Stimulated activated CD4-positive, alpha-beta T cell treated with anti-CD3 and anti-CD28 coated beads, Interleukin-1b, Interleukin-23, amount 100 ng/mL, for 1 hour (primary cell): Measurements from ENCODE around the gene SLC16A8.
"Not testable (repeated sequence)": the region's sequence is repeated elsewhere in the genome, so short reads cannot be mapped to it uniquely, and the experiment has no call there.

Experiments
- DNase-seq, 2 donors: peaks; one replicate each; pipeline ENCODE4 v3.0.0-alpha.2; 2020; ENCODE audit warnings: low read depth in 2 of 2

SLC16A8 gene, protein sequence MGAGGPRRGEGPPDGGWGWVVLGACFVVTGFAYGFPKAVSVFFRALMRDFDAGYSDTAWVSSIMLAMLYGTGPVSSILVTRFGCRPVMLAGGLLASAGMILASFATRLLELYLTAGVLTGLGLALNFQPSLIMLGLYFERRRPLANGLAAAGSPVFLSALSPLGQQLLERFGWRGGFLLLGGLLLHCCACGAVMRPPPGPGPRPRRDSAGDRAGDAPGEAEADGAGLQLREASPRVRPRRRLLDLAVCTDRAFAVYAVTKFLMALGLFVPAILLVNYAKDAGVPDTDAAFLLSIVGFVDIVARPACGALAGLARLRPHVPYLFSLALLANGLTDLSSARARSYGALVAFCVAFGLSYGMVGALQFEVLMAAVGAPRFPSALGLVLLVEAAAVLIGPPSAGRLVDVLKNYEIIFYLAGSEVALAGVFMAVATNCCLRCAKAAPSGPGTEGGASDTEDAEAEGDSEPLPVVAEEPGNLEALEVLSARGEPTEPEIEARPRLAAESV

DNA sequence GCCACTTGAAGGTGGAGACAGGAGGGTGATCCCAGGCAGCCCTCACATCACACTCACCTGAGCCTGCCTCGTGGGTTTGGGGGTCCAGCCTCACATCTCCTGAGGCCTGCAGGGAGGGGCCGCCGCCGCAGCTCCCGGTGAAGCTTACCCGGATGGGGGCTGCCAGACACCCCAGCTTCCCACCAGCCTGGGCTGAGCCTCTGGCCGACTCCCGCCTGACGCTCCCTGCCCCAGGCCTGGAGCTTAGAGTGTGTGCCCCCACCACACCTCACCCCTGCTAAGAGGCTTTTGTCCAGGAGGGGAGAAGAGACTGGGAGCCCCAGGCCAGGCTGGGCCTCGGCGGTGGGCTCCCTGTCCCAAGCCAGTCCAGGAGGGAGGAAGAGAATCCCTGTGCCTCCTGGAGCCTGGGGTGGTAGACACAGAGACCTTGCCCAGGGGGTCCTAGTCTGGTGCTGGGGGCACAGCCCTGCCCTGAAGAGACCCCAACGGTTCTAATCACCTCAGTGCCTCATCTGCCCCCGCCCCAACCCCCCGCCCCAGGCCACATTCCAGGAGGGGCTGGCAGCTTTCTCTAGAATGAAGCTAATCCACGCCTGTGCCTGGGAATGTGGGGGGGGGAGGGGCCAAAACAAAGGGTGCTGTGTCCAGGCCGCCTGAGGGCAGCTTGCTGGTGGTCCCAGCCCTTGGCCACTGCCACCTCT, at the start of gene SLC16A8:
Gene SLC16A8, minus strand, starts transcription at position 254 of the 701 bp plus-strand sequence. CDS start 1,311 bp downstream, outside the sequence.
- no peak for DNase-seq

DNA sequence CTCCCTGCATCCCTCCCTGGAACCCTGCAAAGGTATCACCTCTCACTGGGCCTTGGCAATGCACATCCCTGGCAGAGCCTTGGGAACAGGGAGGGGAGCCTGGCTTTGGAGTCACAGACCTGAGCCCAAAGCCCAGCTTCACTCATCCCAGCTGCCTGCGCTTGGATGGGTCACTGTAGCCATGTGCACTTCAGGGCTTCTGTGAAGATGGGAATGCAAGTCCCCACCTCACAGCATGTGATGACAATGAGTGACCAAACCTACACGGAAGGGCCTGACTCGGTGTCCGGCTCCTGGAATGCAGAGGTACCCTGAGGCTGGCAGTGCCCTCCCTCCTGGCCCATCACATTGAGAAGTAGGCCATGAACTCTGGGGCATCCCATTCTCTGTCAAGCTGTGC, 49.3 kb upstream of the SLC16A8 start:
- no peak for DNase-seq

DNA sequence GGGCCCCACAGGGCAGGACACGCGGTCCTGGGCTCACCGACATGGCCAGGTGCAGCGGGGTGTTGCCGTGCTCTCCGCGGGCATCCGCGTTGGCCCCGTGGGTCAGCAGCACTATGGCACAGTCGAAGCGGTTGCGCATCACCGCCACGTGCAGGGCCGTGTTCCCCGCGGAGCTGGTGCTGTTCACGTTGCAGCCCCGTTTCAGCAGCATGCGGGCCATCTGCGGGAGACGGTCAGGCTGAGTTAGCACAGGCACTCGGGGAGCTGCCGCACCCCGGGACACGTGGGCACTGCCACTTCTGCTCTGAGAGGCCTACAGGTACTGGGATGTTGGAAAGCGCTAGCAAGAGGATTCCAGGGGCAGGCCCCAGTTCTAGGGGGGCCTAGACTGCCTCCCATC, 48.8 kb upstream of the SLC16A8 start:
- no peak for DNase-seq

DNA sequence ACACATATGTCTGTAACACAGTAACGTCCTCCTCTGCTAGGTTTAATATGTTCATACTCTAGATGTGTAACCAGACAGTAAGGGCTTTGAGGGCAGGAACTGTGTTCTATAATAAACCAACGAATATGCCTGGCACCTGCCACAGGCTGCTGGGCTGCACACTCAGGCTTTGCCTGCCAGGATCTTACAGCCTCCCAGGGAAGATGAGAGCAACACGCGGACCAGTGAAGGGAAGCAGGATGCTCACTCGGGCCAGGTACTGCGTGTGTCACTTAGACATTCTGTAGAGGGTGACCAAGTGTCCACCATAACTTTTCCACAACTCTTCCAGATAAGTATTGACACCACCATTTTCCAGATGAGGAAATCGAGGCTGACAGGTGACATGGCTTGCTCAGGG, 48.2 kb upstream of the SLC16A8 start:
- DNase-seq: no peak

DNA sequence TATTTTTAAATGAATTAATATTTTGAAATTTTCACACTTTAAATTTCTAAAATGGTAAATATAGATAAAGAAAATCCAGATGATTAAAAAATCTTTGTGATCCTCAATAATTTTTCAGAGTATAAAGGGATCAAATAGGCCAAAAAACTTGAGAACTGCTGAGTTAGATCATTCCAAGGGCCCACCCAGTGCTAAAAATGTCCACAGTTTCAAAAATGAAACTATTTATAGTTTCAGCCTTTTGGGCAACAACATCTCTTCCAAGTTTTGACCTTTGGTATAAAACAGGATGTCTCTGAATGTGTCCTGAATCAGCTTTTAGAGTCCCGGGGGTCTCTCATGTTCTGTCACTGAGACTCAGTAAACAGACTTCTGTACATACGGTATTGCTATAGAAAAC, 47.4 kb upstream of the SLC16A8 start:
- no peak for DNase-seq

DNA sequence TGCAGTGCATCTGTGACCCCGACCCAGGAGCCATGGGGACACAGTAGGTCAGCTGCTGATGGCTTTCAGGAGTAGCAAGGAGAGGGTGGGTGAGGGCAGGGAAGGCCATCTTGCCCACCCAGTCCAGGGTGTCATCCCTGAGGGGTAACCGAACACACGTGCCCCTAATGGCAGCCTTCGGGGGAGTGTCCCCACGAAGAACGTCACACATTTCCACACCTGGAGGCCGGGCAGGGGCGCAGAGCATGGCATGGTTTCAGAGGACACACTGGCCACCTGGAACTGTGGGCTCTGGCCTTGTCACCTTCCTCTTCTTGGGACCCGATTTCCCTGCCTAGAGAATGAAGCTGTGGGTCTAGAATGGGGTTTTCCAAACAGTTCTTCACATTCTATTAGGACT, 45.9 kb upstream of the SLC16A8 start:
- no peak for DNase-seq

DNA sequence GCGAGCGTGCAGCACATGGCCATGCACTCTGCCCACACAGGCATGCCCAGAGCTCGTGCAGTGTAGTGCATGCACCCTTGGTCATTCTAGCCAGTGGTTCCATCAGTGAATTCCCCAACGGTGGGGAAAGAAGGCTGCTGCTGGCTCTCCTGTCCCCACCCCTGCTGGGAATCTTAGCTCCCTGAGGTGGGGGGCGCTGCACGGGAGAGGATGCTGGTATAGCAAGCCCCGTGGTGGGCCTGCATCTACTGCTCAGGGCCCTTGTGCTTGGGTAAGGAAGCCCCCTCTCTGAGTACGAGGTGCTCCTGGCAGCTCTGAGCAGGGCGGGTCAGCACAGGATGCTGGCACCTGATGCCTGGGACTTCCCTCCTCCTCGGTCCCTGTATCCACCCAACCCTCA, 45.0 kb upstream of the SLC16A8 start:
- no peak for DNase-seq

DNA sequence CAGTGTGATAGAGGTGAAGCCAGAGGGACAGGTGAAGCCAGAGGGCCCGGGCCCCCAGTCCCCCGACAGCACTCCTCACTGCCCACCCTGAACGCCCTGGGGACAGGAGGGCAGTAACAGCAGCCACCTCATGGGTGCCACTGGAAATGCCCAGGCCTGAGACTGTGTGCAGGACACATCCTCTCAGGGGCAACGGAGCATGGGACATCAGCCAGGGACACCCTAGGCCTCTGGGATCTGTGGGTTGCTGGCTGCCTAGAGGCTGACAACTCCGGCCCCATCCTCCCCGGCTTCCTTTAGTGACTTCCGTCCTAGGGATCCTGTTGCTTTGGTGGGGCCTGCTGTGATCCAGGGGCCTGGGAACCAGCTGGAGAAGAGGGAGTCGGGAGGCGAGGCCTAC, 43.9 kb upstream of the SLC16A8 start:
- no peak for DNase-seq

DNA sequence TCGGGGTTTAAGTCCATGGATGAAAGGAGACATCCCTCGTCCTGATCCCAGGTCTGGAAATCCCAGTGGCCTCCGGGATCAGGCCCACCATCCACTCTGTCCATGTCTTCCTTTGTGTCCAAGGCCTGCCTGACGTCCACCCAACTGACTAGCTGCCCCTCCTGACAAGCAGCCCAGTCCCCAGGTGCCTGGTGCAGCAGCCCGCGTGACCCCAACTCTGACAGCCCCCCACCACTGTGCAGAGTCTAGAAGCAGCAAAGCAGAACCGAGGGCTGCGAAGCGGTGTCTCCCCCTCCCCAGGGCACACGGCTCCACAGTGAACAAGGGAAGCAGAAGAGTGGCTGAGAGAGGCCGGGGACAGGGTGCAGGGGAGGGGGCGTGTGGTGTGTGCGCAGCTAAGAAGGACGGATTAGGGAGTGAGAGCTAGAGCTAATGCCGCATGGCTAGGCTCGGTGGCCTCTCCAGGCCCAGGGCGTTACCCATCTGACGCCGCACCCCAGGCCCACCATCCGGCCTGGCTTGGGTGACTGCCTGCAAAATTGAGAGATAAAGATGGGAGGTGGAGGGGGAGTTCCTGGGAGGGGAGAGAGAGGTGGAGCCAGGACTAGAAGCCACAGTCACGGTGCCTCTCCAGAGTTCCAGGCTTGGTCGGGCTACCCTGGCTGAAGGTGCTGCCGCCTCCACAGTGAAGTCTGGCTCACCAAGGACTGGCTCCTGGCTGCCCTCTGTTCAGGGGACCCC, 43.1 kb upstream of the SLC16A8 start:
- no peak for DNase-seq

DNA sequence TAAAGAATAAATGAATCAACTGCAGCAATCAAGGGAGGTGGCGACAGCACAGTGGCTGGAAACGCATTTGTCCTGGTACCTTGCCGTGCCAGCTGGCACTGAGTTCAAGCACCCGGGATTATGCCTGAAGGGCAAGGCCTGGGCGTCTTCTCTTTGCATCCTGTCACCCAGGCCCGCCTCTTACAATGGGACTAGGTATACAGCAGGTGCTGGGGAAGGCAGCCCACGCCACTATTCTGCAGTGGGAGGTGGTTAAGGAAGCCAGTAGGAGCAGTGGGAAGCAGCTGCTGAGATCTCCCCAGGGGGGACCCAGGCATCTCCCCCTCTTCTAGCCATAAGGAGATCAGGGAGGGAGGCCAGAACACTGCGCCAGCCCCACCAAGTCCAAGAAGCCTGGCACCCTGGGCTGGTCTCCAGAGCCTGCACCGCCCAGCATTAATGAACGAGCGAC, 41.8 kb upstream of the SLC16A8 start:
- no peak for DNase-seq

DNA sequence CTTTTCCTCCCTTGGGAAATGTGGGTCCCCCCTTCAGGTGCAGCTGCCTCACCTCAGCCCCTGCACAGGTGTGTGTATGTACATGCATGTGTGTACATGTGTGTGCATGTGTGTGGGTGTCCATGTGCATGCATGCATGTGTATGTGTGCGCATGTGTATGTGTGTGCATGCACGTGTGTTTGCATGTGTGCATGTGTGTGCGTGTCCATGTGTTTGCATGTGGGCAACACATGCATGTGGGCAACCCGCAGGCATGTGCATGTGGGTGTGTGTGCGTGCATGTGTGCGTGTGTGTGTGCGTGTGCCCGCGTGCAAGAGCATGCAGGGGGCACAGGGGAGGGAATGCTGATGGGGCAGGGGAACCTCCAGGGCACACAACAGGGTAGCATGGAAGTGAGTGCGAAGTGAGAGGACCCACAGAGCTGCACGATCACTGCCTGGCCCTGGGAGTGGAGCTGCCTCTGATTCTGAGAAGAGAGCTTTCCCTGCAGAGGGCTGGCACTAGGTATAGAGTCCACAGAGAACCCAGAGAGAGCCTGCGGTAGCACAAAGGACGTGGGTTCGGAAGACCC, 41.1 kb upstream of the SLC16A8 start:
- no peak for DNase-seq

DNA sequence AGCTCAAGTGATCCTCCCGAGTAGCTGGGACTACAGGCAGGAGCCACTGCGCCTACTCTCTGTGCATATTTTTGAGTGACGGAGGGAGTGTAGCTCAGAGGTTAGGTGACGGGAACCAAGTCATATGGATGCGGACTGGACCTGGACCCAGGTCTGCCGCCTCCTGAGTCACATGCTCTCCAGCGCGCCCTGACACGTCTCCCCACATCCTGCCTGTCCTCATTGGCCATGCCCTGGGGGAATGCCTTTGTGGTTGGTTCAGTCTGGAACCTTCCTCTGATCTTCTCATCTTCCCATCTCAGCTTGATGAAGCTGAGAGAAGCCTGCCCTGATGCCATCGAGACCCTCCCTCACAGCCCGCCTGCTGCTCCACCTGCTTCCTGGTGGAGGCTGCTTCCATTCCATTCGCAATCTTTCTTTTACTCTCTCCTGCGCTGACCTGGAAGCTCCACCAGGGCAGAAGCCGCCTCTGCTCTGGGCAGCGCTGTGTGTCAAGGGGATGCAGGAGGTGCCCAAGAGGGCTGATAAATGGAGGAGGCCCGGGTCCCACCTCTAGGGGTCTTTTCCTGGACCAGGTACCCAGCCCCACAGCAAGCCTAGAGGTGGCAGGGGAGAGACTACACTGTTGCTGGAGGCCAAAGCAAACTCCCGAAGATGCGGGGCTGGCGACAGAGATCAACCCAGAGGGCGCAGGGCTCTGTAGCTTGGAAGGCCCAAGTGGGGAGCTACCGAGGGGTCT, 40.4 kb upstream of the SLC16A8 start:
- DNase-seq: no peak

DNA sequence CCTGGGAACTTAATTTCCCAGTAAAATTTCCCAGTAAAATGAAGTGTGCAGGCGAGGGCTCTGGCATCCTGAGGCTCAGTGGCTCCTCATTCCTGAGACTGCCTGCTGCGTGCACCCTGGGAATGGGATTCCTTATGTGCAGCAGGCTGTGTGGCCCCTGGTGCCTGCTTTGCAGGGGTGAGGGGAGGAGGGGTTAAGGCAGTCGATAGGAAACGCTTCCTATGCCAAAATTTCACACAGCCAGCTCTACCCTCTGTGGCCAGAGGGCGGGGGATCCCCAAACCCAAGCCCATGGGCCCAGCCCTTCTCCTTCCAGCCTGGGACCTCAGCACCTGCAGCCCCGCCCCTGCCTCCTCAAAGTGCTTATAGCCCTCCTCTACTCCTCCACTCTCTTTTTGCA, 38.6 kb upstream of the SLC16A8 start:
- no peak for DNase-seq

DNA sequence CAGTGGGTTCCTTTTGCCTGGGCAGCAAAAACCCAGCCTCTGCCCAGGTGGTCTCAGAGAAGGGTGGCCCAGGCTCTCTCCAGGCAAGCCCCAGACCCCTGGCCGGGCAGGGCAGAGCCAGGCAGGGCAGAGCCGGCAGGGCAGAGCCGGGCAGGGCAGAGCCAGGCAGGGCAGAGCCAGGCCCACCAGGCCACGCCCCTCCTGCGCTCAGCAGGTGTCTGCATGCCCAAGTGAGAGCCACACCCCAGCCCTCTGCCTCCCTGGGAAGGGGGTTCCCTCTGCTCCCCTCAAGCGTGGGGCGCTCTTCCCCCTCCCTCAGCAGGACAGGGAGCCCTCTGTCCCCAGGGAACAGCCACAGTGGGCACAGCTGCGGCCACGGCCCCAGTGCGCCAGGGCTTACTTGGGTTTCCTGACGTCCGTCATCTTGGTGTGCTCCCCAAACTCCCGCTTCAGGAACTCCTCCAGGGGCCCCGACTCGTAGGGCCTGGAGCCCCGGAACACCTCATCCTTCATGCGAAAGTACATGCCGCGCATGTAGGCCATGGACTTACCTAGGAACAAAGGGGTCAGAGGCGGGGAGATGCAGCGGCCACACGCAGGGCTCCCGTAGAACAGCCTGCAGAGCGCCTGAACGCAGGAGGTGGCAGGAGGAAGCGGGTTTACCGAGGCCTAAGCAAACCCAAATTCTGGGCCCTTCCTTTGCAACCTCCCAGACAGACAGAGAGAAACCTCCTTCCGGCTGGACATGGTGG, 36.6 kb upstream of the SLC16A8 start:
- no peak for DNase-seq

DNA sequence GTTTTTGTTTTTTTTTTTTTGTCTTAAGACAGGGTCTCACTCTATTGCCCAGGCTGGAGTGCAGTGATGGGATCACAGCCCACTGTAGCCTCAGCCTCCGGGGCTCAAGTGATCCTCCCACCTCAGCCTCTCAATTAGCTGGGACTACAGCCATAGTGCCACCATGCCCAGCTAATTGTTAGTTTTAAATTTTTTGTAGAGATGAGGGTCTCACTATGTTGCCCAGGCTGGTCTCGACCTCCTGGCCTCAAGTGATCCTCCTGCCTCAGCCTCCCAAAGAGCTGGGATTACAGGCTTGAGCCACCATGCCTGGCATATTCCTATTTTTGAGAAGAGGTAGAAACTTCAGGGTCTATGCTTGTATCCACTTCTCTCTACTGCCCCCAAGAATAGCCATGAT, 34.8 kb upstream of the SLC16A8 start:
- DNase-seq: not testable (repeated sequence)

DNA sequence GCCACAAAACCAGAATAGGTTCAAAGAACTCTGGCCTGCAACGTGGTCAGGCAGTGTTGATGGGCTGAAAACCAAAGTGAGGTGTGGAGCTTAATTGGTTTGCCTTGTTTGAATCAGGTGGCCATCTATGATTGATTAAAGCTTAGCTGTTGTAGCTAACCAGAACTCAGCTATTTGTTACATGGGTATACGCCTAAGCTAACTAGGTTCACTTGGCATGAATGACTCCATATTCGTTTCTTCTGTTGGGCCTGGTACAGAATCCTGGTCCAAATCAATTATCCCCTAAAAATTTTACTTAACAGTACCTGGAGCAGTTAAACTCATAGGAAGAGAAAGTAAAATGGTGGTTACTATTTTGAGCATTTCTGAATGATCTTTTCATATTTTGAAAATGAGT, 34.2 kb upstream of the SLC16A8 start:
- DNase-seq: no peak

DNA sequence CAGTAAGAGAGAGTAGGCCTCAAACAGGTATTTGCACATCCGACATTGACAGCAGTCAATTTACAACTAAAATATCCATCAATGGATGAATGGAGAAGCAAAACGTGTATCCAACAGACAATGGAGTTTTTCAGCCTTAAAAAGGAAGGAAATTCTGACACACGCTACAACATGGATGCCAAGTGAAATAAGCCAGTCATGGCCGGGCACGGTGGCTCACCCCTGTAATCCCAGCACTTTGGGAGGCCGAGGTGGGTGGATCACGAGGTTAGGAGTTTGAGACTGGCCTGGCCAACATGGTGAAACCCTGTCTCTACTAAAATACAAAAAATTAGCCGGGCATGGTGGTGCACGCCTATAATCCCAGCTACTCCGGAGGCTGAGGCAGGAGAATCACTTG, 33.6 kb upstream of the SLC16A8 start:
- DNase-seq: not testable (repeated sequence)

DNA sequence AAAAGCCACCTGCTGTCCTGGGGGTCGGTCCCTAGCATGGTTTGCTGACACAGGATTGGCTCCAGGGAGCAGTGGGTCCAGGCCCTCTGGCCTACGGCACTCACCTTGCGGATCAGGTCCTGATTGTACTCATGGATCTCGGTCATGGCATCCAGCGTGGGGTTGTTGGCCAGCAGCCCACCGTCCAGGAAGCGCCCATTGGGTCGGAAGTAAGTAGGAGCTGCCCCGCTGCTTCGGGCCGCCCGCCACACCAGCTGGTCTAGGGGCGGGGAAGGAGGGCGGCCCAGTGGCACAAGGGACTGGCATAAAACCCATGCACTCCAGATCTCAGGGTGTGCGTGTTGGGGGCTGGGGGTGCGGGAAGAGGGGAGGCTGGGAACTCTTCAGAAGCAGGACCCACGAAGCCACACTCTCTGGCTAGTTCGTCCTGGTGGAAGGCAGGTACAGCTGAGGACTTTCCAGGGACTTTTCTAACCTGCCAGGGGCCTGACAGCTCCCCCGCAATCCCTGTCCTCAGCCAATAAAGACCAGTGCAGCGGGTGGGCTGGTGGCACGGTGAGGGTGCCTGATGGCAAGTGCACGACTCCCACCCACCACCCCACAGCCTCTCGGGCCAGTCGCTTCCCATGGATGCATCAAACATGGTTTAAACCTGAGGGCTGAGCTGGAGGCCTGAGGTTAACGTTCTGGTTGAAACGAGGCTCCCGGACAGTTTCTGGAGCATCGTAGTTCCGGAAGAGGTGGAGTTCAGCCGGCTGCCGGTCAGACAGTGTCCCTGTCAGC, 31.6 kb upstream of the SLC16A8 start:
- no peak for DNase-seq

DNA sequence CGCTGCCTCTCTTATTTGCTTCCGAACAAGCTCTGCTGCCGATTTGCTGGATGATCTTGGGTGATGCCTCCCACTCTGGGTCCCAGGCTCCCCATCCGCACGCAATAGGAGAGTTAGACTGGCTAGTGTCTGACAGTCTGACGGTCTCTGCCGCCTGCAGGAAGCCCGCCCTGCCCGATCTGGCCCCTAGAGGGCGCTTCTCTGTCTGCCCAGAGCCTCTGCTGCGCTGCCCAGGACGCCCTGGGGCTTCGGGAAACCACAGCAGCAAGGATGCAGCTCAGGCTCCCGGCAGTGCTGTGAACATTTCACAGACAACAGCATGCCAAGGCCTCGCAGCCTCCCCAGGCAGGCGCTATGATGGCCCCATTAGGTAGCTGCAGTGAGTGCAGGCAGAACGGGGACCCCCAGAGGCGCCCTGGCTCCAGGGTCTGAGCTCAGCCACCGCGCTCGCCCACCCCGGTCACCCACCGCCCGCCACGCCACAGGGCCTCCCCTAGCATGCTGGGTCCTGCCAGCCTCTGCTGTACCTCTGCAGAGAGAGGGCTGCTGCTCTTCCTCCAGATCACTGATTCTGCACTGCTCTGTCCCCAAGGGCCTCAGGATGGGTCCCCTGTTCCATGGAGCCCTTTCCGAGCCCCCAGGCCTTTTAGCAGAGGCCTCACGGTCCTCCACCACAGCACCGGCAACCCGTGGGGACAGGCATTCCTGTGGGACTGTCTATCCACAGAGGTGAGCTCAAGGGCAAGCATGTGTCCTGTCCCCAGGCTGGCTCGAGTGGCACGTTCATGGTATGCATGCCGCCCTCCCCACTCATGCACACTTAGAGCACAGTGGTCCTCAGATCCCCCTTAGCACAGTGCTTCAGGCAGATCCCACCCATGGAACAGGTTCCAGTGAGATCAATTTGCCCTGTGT, 30.8 kb upstream of the SLC16A8 start:
- DNase-seq: peak; percentile 47 to 68
